ENCODE results near the gene GALNT1. TPM values are rescaled to one million over a fixed set of nuclear protein-coding genes. Genes with fewer than 3 reads are reported as not detected.

The GALNT1 gene
- total and polyA plus RNA-seq, 9 of the 15 experiments (the other 6 are each of a cell fraction or from before 2014, with no cell fraction given), result 14.4 to 54.1 (median 36.6) TPM

GRCh38 chr18:35559867-35560266 is 21.7 kb upstream of the GALNT1 start:
- ATAC-seq (no peak), DNase-seq (ENCODE audit: extremely low read depth in 1 of 4, low spot score in 3 of 4) (no peak), FAIRE-seq (no peak)
- no TSS peak for BruUV-seq (replicated peaks)
- Histone ChIP-seq H3K9me3 (replicated peaks; ENCODE audit: control insufficient read depth, insufficient read depth, low read depth, low read length) (no peaks in the 10 kb centered on the region), H3K4me2 (ENCODE audit: insufficient read depth, low read length) (no peak overlapping the region), H3K36me3 (ENCODE audit: control insufficient read depth, insufficient read depth, low read length) (no peaks in the 10 kb centered on the region), H4K20me1 (replicated peaks; ENCODE audit: control insufficient read depth, insufficient read depth, low read length) (no peaks in the 10 kb centered on the region), H3K4me3 (no peak overlapping the region), H3K9me1 (ENCODE audit: control insufficient read depth, insufficient read depth, low read length) (no peaks in the 10 kb centered on the region), H3K27me3 (ENCODE audit: control insufficient read depth in 2 of 2, insufficient read depth in 2 of 2, low read length in 2 of 2) (peaks cover 3 to 11% of the 10 kb centered on the region in 2 experiments; a peak in 4 of 5 replicates), H3K9ac (ENCODE audit: insufficient read depth in 1 of 2, low read depth in 2 of 2, low read length in 2 of 2) (no peak overlapping the region), H3K27ac (ENCODE audit: extremely low read depth, low read depth, low read length) (no peak overlapping the region), H2AFZ (ENCODE audit: low read depth, low read length) (no peak overlapping the region), H3K4me1 (replicated peaks in 1 of 2; ENCODE audit: control insufficient read depth in 2 of 2, insufficient read depth in 2 of 2, low read length in 2 of 2) (no peaks in the 10 kb centered on the region), H3K79me2 (ENCODE audit: control insufficient read depth, insufficient read depth, low read length) (no peaks in the 10 kb centered on the region)
- POLR2A ChIA-PET, result interaction anchor here (0.9 to 1.8 kb wide), 2 partner anchors 10 to 13 kb away, joined by 3 to 5 read pairs; no protein-coding TSS in a partner anchor
- intact Hi-C loops (cut with micrococcal nuclease), result no loop called here
- CTCF ChIA-PET (ENCODE audit: low intra/inter-chr PET ratio), result no interaction called here
- in situ Hi-C loops (cut with MboI), result no loop called here
- TF ChIP-seq BHLHE40 (IDR thresholded peaks at IDR 0.05; ENCODE audit: low read length) (no peak), CEBPB (tag; IDR thresholded peaks at IDR 0.05) (peak; percentile 48)

- Histone ChIP-seq H3K9me1 (ENCODE audit: control insufficient read depth, insufficient read depth, low read length) (no peaks in the 10 kb centered on the region), H3K4me1 (replicated peaks in 1 of 2; ENCODE audit: control insufficient read depth in 2 of 2, insufficient read depth in 2 of 2, low read length in 2 of 2) (no peaks in the 10 kb centered on the region), H3K79me2 (ENCODE audit: control insufficient read depth, insufficient read depth, low read length) (no peaks in the 10 kb centered on the region), H3K9me3 (replicated peaks; ENCODE audit: control insufficient read depth, insufficient read depth, low read depth, low read length) (no peaks in the 10 kb centered on the region), H3K27ac (ENCODE audit: extremely low read depth, low read depth, low read length) (no peak overlapping the region), H3K9ac (ENCODE audit: insufficient read depth in 1 of 2, low read depth in 2 of 2, low read length in 2 of 2) (no peak overlapping the region), H4K20me1 (replicated peaks; ENCODE audit: control insufficient read depth, insufficient read depth, low read length) (no peaks in the 10 kb centered on the region), H2AFZ (ENCODE audit: low read depth, low read length) (no peak overlapping the region), H3K36me3 (ENCODE audit: control insufficient read depth, insufficient read depth, low read length) (no peaks in the 10 kb centered on the region), H3K4me3 (no peak overlapping the region), H3K27me3 (ENCODE audit: control insufficient read depth in 2 of 2, insufficient read depth in 2 of 2, low read length in 2 of 2) (peaks cover 0 to 3% of the 10 kb centered on the region in 2 experiments; a peak in 3 of 5 replicates), H3K4me2 (ENCODE audit: insufficient read depth, low read length) (no peak overlapping the region)
- WGBS (ENCODE audit: insufficient coverage, low coverage, missing lambda C conversion rate), result 26% methylated on average over 3 of the region's 3 CpGs
- ATAC-seq, result no peak
- BruUV-seq (replicated peaks), result no TSS peak
- no peak for FAIRE-seq
- DNase-seq (ENCODE audit: extremely low read depth in 1 of 4, low spot score in 3 of 4), result no peak
- intact Hi-C loops (cut with micrococcal nuclease) (no loop called here), in situ Hi-C loops (cut with MboI) (no loop called here)
- ChIA-PET CTCF (ENCODE audit: low intra/inter-chr PET ratio) (no interaction called here), POLR2A (interaction anchor here (0.7 to 1.1 kb wide), 2 partner anchors 16 to 17 kb away, joined by 3 to 4 read pairs; no protein-coding TSS in a partner anchor)
- TF ChIP-seq TGIF2 (CRISPR knock-in tag; IDR thresholded peaks at IDR 0.05) (no peak), NCOA6 (IDR thresholded peaks at IDR 0.05) (no peak), BRCA1 (IDR thresholded peaks at IDR 0.05) (no peak), BRCA1 (CRISPR knock-in tag; IDR thresholded peaks at IDR 0.05) (no peak), CXXC5 (CRISPR knock-in tag; IDR thresholded peaks at IDR 0.05) (no peak), FOXA1 (IDR thresholded peaks at IDR 0.05; ENCODE audit: borderline replicate concordance) (no peak), E2F8 (IDR thresholded peaks at IDR 0.05; ENCODE audit: low read depth, partially characterized antibody) (no peak), HMGXB4 (CRISPR knock-in tag; IDR thresholded peaks at IDR 0.05) (no peak), SREBF1 (IDR thresholded peaks at IDR 0.05; ENCODE audit: borderline replicate concordance, low read depth, low read length) (no peak)
These were observed 16.6 kb upstream of the GALNT1 start for GRCh38 chr18:35564795-35565453.

All from K562 (cell line).